Fibroblast of pulmonary artery (primary cell): ENCODE results near the gene HOXB8.

Experiments
- DNase-seq: peaks from one replicate; pipeline ENCODE4 v3.0.0-alpha.2; 2010; ENCODE audit warnings: low read depth
- H3K4me3 ChIP-seq: replicated peaks from 2 replicates; pipeline ENCODE4 v1.5.1; 2011; ENCODE audit warnings: low read depth, mild to moderate bottlenecking, control low read depth, low read length, moderate library complexity
- CTCF ChIP-seq: IDR thresholded peaks from 2 replicates; pipeline ENCODE4 v1.5.1; 2011; ENCODE audit warnings: mild to moderate bottlenecking, control low read depth, low read length, inconsistent platforms; ENCODE audit errors: missing control alignments

The HOXB8 gene

GRCh38 chr17:48606892-48607614 is 8.0 kb downstream of the HOXB8 start:
- no peak for DNase-seq
- H3K4me3 ChIP-seq = no peak overlapping the region
- TF ChIP-seq CTCF = no peak

- TF ChIP-seq CTCF = no peak
- no peak for DNase-seq
- H3K4me3 ChIP-seq = no peak overlapping the region
Observed at GRCh38 chr17:48605991-48606891, 8.9 kb downstream of the HOXB8 start.

- TF ChIP-seq CTCF = no peak
- no peak for DNase-seq
- no peak overlapping the region for H3K4me3 ChIP-seq
Observed at GRCh38 chr17:48605409-48605919, 9.6 kb downstream of the HOXB8 start.

GRCh38 chr17:48604770-48605329 is 10.2 kb downstream of the HOXB8 start, which contains the start of gene HOXB6:
TSS of gene HOXB6 (minus strand) at chr17:48604986. CDS start at chr17:48598150, 6,836 bp downstream.
- no peak for TF ChIP-seq CTCF

GRCh38 chr17:48603959-48604769 is 10.9 kb downstream of the HOXB8 start:
- no peak for DNase-seq
- H3K4me3 ChIP-seq = peak overlapping the region; percentile 22

More at GRCh38 chr17:48604770-48605329, 10.2 kb downstream of the HOXB8 start, which contains the start of gene HOXB6:
- DNase-seq = no peak
- peak within 1 kb of the TSS; percentile 22 for H3K4me3 ChIP-seq

More at GRCh38 chr17:48603959-48604769, 10.9 kb downstream of the HOXB8 start:
- TF ChIP-seq CTCF = no peak
